Choroid plexus epithelial cell (primary cell): Measurements from ENCODE around the gene ATP7B.

Experiments used
- DNase-seq: peaks from one replicate; pipeline ENCODE4 v3.0.0-alpha.2; 2010; ENCODE audit warnings: low read depth
- H3K4me3 ChIP-seq: 2 replicates; pipeline ENCODE4 v1.5.1; 2011; ENCODE audit warnings: low read depth, mild to moderate bottlenecking, control low read depth, low read length, moderate library complexity
- TF ChIP-seq, protein P1 (sequence below): conservative IDR thresholded peaks from 2 replicates; pipeline ENCODE4 v1.5.1; 2011; ENCODE audit warnings: low read depth, mild to moderate bottlenecking, control low read depth, inconsistent platforms, low read length, moderate library complexity

The ATP7B gene

DNA sequence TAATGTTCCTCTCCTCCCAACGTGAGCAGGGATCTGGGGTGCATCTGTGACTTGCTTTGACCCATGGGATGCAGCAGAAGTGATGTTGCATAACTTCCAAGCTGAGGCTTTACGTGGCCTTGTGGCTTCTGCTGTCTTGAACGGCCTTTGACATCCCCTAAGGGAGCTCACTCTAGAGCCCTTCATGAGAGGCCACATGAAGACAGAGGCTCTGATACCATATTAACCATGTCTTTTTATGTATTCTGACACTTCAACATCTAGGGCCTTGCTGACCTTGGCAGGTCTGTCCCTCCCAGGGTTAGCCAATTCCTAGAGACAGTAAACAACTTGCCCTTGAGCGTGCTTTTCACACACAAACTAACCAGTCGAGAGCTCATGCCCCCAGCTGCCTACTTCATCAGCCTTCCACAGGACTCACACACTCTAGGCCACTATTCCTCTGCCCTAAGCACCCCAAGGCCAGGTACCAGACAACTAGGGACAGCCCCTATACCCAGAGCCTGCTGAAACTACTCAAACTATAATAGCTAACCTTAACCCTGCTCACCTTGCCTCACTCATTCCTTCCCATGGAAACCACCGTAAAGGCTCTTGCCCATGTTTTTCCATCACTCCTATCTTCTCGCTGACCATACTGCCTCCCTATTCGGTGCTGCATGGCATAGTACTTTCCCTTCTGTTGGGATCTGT lies 104.1 kb downstream of the ATP7B start:
- no peak for DNase-seq
- H3K4me3 ChIP-seq = no peak overlapping the region
- TF ChIP-seq, protein P1, sequence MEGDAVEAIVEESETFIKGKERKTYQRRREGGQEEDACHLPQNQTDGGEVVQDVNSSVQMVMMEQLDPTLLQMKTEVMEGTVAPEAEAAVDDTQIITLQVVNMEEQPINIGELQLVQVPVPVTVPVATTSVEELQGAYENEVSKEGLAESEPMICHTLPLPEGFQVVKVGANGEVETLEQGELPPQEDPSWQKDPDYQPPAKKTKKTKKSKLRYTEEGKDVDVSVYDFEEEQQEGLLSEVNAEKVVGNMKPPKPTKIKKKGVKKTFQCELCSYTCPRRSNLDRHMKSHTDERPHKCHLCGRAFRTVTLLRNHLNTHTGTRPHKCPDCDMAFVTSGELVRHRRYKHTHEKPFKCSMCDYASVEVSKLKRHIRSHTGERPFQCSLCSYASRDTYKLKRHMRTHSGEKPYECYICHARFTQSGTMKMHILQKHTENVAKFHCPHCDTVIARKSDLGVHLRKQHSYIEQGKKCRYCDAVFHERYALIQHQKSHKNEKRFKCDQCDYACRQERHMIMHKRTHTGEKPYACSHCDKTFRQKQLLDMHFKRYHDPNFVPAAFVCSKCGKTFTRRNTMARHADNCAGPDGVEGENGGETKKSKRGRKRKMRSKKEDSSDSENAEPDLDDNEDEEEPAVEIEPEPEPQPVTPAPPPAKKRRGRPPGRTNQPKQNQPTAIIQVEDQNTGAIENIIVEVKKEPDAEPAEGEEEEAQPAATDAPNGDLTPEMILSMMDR = no peak

DNA sequence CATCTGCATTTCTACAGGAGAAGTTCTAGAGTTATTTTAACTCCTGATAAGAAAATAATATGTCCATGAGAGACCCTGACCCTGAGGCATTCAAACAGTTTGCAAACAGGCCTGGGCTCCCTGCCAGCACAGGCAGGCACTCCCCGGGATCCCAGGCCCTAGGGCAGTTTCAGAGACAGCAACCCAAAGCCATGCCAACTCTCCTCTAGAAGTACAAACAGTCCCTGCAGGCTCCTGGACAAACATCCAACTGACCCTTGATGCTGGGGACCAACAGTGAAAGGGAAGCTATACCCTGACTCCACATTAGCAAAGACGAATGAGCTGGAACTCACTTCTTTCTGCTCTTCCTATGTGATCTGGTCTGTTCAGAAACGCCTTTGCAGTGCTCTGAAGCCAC lies 104.7 kb downstream of the ATP7B start:
- H3K4me3 ChIP-seq = no peak overlapping the region
- TF ChIP-seq, protein P1 = no peak
- peak; percentile 15 for DNase-seq

DNA sequence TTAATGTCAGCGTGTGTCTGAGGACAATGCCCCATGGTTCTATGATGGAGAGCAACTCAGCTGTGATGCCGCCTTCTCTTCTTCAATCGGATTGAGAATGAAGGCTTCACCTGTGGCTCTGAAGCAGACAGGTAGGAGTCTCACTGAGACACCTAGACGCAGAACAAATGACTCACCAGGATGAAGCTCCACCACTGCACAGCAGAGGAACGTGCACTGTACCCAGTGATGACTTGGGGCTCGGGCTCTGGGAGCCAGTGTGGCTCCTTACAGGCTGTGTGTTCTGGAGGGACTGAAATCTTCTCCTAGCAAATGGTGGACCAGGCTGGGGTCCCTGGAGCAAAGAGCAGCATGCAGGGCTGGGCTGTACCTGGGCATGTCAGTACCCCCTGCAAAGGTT lies 105.5 kb downstream of the ATP7B start:
- H3K4me3 ChIP-seq = no peak overlapping the region
- TF ChIP-seq, protein P1 = no peak
- DNase-seq = no peak

DNA sequence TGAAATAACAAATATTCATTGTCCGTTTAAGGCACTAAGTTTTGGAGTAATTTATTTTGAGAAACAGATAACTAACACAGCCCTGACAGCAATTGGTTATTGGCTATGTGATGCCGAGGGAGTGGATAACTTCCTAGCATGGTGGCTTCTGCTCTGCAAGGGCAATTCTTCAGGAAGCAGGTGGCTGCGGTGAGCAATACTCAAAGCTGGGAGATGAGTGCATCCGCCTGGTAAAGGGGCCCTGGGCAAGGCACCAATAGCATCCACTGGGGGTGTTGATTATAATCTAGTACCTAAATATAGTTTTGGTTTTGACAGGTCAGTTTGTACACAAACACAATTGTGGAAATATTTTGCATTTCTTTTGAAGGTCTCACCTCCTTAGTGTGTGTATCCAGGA lies 108.5 kb downstream of the ATP7B start:
- H3K4me3 ChIP-seq = no peak overlapping the region

DNA sequence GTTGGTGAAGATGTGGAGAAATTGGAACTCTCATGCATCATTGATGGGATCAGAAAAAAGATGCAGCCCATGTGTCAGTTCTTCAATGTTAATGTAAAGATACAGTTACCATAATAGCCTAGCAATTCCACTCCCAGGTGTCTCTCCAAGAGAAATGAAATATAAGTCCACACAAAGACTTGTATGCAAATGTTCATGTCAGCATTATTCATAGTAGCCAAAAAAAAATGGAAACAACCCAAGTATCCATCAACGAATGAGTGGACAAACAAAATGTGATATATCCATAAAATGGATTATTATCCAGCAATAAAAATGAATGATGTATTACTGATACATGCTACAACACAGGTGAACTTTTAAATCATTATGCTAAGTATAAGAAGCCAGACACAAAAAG lies 110.8 kb downstream of the ATP7B start:
- no peak overlapping the region for H3K4me3 ChIP-seq
- TF ChIP-seq, protein P1 = no peak
- DNase-seq = no peak

More for the DNA sequence above, 108.5 kb downstream of the ATP7B start:
- TF ChIP-seq, protein P1 = no peak
- no peak for DNase-seq

DNA sequence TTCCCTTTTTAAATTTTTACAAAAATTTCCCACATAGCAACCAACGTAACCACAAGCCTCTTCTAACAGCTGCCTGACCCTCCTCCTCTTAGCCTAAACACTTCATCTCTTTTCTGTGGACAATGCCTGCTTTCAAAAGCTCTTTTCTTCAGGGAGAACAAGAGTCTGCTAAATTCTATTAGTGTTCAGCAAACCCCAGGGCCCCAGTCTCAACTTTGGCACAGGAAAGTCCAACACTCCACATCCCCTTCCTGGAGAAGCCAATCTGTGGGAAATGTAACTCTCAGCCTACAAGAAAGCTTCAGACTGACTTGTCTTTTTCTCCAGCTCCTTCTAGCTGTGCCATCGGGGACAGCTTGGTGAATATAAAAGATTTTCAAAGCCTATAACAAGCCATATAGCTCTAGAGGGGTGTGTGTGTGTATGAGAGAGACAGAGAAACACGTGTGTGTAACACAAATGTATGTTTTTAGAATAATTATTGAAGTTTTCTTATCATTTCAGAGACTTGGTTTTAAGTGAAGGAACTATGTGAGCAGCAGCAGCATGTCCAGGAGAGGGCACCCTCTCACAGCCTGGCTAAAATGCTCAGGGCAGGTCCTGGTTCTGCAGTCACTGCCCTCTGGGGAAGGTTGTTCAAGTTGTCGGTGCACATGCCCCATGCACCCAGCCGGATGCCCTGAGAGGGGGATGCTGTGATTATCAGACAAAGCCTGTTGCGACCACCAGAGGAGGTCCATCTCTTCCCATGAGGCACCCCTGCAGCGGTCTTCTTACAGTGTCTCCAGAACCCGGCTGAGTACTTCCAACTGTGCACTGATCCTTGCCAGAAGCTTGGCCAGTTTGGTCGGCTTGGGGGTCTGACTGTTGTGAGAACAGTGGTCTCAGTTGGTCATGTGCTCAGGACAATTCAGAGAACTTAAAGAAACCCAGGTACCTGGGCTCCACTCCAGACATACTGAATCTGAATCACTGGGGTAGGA lies 115.1 kb downstream of the ATP7B start:
- TF ChIP-seq, protein P1 = peak; percentile 96
- DNase-seq = peak; percentile 84
- H3K4me3 ChIP-seq = no peak overlapping the region
